ENCODE measurements around the gene SIAE.
A peak's percentile ranks its signal among the peaks of the same experiment; 100 is the strongest.
"Not testable (repeated sequence)": the region's sequence is repeated elsewhere in the genome, so short reads cannot be mapped to it uniquely, and the experiment has no call there.

SIAE gene

GRCh38 chr11:124625504-124626168 lies 47.9 kb downstream of the SIAE start:
- DNase-seq (ENCODE audit: low read depth, low spot score): no peak

- DNase-seq (ENCODE audit: low read depth, low spot score): no peak
These were observed 49.5 kb downstream of the SIAE start for GRCh38 chr11:124623861-124624525.

- peak; percentile 78 for DNase-seq (ENCODE audit: low read depth, low spot score)
These were observed 50.7 kb downstream of the SIAE start, which contains the start of gene TBRG1 for GRCh38 chr11:124622531-124623451. TSS of gene TBRG1 (plus strand) at chr11:124622864. CDS start at chr11:124623084, 220 bp downstream.

GRCh38 chr11:124618863-124619262 lies 54.7 kb downstream of the SIAE start:
- no peak for DNase-seq (ENCODE audit: low read depth, low spot score)

GRCh38 chr11:124612567-124613246 lies 60.8 kb downstream of the SIAE start:
- DNase-seq (ENCODE audit: low read depth, low spot score): no peak

GRCh38 chr11:124612045-124612444 lies 61.5 kb downstream of the SIAE start:
- DNase-seq (ENCODE audit: low read depth, low spot score): no peak

- DNase-seq (ENCODE audit: low read depth, low spot score): no peak
These were observed 62.5 kb downstream of the SIAE start, which contains the start of gene PANX3 for GRCh38 chr11:124611064-124611463. TSS of gene PANX3 (plus strand) at chr11:124611428. CDS start at chr11:124611557, 129 bp downstream.

GRCh38 chr11:124610295-124610694 lies 63.2 kb downstream of the SIAE start:
- DNase-seq (ENCODE audit: low read depth, low spot score): no peak

- no peak for DNase-seq (ENCODE audit: low read depth, low spot score)
These were observed 65.4 kb downstream of the SIAE start for GRCh38 chr11:124608147-124608546.

- DNase-seq (ENCODE audit: low read depth, low spot score): no peak
These were observed 67.8 kb downstream of the SIAE start for GRCh38 chr11:124605719-124606118.

- not testable (repeated sequence) for DNase-seq (ENCODE audit: low read depth, low spot score)
These were observed 70.8 kb downstream of the SIAE start for GRCh38 chr11:124602723-124603122.

- no peak for DNase-seq (ENCODE audit: low read depth, low spot score)
These were observed 71.3 kb downstream of the SIAE start for GRCh38 chr11:124602193-124602592.

GRCh38 chr11:124600621-124601320 lies 72.8 kb downstream of the SIAE start:
- no peak for DNase-seq (ENCODE audit: low read depth, low spot score)

GRCh38 chr11:124597626-124598025 lies 75.9 kb downstream of the SIAE start:
- no peak for DNase-seq (ENCODE audit: low read depth, low spot score)

GRCh38 chr11:124595302-124595701 lies 78.2 kb downstream of the SIAE start:
- no peak for DNase-seq (ENCODE audit: low read depth, low spot score)

- DNase-seq (ENCODE audit: low read depth, low spot score): no peak
These were observed 80.9 kb downstream of the SIAE start for GRCh38 chr11:124592627-124593026.

- no peak for DNase-seq (ENCODE audit: low read depth, low spot score)
These were observed 82.1 kb downstream of the SIAE start for GRCh38 chr11:124591430-124591829.

- peak; percentile 54 for DNase-seq (ENCODE audit: low read depth, low spot score)
These were observed 87.2 kb downstream of the SIAE start for GRCh38 chr11:124586238-124586860.

GRCh38 chr11:124584681-124585372 lies 88.7 kb downstream of the SIAE start:
- DNase-seq (ENCODE audit: low read depth, low spot score): no peak

- DNase-seq (ENCODE audit: low read depth, low spot score): no peak
These were observed 89.8 kb downstream of the SIAE start for GRCh38 chr11:124583781-124584180.
